BJ (cell line): ENCODE results near the gene KRTAP10-3. TPM values are rescaled to one million over a fixed set of nuclear protein-coding genes. Genes with fewer than 3 reads are reported as not detected.

Source experiments
- CTCF ChIA-PET: fragments of 350-600 bp; formaldehyde crosslinking; extraction: SDS; loops from one replicate; lab custom pipeline; 2021; ENCODE audit warnings: antibody characterized with exemption, inconsistent platforms; lab: Yijun Ruan, JAX
- POLR2A ChIA-PET: fragments of 300-600 bp; sonication (Branson Sonifier 250); formaldehyde crosslinking; extraction: SDS; loops from one replicate; lab custom pipeline; 2021; ENCODE audit warnings: antibody characterized with exemption; lab: Charles Lee
- DNase-seq: peaks from one replicate; pipeline ENCODE4 v3.0.0-alpha.2; 2011; ENCODE audit warnings: low read depth
- H3K27me3 ChIP-seq: 2 replicates; pipeline ENCODE4 v1.6.0; 2011; ENCODE audit warnings: low read length; ENCODE audit not compliant: control insufficient read depth, insufficient read depth
- H3K36me3 ChIP-seq: 2 replicates; pipeline ENCODE4 v1.5.1; 2011; ENCODE audit warnings: low read length; ENCODE audit not compliant: control insufficient read depth, insufficient read depth
- H3K4me3 ChIP-seq: 2 replicates; pipeline ENCODE4 v1.5.1; 2011; ENCODE audit warnings: low read depth, mild to moderate bottlenecking, control low read depth, low read length
- CTCF ChIP-seq: IDR thresholded peaks from 2 replicates; pipeline ENCODE4 v1.5.1; 2011; ENCODE audit warnings: low read depth, mild to moderate bottlenecking, control low read depth, inconsistent platforms, low read length, moderate library complexity; ENCODE audit not compliant: insufficient read depth
- polyA minus RNA-seq: library from RNA; depleted of rRNA, polyadenylated mRNA; stranded (reverse); fragments of >200 nt; gene quantifications from 2 replicates; pipeline ENCODE4 v1.2.3, GENCODE V29; 2011; rRNA and poly(A)+ RNA removed
- polyA plus RNA-seq: library from polyadenylated mRNA; depleted of rRNA; stranded (reverse); fragments of >200 nt; gene quantifications from 2 replicates; pipeline ENCODE4 v1.2.3, GENCODE V29; 2011; rRNA removed

The KRTAP10-3 gene
- polyA plus RNA-seq: not detected in 2 replicates
- polyA minus RNA-seq: not detected in 2 replicates

GRCh38 chr21:44558695-44559094 is at the start of gene KRTAP10-3:
Gene KRTAP10-3, minus strand, starts transcription at chr21:44558795. Its CDS starts 80 bp downstream, at chr21:44558715.
- Histone ChIP-seq H3K27me3 (peaks cover 8% of the 10 kb centered on the region), H3K4me3 (no peak within 1 kb of the TSS), H3K36me3 (no peaks in the 10 kb centered on the region)
- ChIA-PET POLR2A (no interaction called here), CTCF (no interaction called here)
- no peak for DNase-seq
- no peak for TF ChIP-seq CTCF

GRCh38 chr21:44606495-44606894 is 47.9 kb upstream of the KRTAP10-3 start:
- DNase-seq: no peak
- no peaks in the 10 kb centered on the region for H3K27me3 ChIP-seq
- ChIA-PET POLR2A (no interaction called here), CTCF (interaction anchor here (1.1 kb wide), 1 partner anchor 187 kb away, joined by 3 read pairs; no protein-coding TSS in a partner anchor)
- no peaks in the 10 kb centered on the region for H3K36me3 ChIP-seq
- no peak overlapping the region for H3K4me3 ChIP-seq
- no peak for TF ChIP-seq CTCF

GRCh38 chr21:44603911-44604310 is 45.3 kb upstream of the KRTAP10-3 start:
- POLR2A ChIA-PET: no interaction called here
- no peaks in the 10 kb centered on the region for H3K27me3 ChIP-seq
- H3K4me3 ChIP-seq: no peak overlapping the region
- no peak for TF ChIP-seq CTCF
- DNase-seq: no peak
- CTCF ChIA-PET: no interaction called here
- no peaks in the 10 kb centered on the region for H3K36me3 ChIP-seq

GRCh38 chr21:44603109-44603875 is 44.7 kb upstream of the KRTAP10-3 start:
- Histone ChIP-seq H3K4me3 (no peak overlapping the region), H3K27me3 (no peaks in the 10 kb centered on the region), H3K36me3 (no peaks in the 10 kb centered on the region)
- ChIA-PET CTCF (no interaction called here), POLR2A (no interaction called here)
- no peak for DNase-seq
- no peak for TF ChIP-seq CTCF

- H3K36me3 ChIP-seq: no peaks in the 10 kb centered on the region
- H3K27me3 ChIP-seq: no peaks in the 10 kb centered on the region
- TF ChIP-seq CTCF: no peak
- no peak for DNase-seq
- no peak overlapping the region for H3K4me3 ChIP-seq
- ChIA-PET CTCF (no interaction called here), POLR2A (no interaction called here)
Measured at GRCh38 chr21:44602463-44602850, 43.9 kb upstream of the KRTAP10-3 start.
